Sigmoid colon (tissue), 4 donors: Measurements from ENCODE around the gene GDNF.

Source experiments
- CTCF ChIP-seq, 4 experiments: fragments of 450-650 bp in 3 of 4; fragments of 200-600 bp in 1 of 4; IDR thresholded peaks; one replicate each; pipeline ENCODE4 v1.5.1; 2016 to 2019; ENCODE audit warnings: antibody characterized with exemption in 4 of 4, mild to moderate bottlenecking in 3 of 4, moderate library complexity in 2 of 4
- POLR2A ChIP-seq, 2 donors: fragments of 450-650 bp; IDR thresholded peaks; one replicate each; pipeline ENCODE4 v1.6.1; 2016; ENCODE audit warnings: antibody characterized with exemption in 2 of 2, mild to moderate bottlenecking in 2 of 2, moderate library complexity in 2 of 2
- POLR2AphosphoS5 ChIP-seq, 4 donors: sonication (generic); formaldehyde crosslinking; IDR thresholded peaks; one replicate each; pipeline ENCODE4 v1.6.1; 2017; ENCODE audit warnings: antibody characterized with exemption in 4 of 4

GRCh38 chr5:37876943-37877342 is 37.1 kb upstream of the GDNF start:
- TF ChIP-seq CTCF (IDR thresholded peaks at IDR 0.05), result no peak
- TF ChIP-seq POLR2A (IDR thresholded peaks at IDR 0.05), result no peak
- TF ChIP-seq POLR2AphosphoS5 (IDR thresholded peaks at IDR 0.05), result no peak
